ENCODE measurements around the gene MT1F.

DNA sequence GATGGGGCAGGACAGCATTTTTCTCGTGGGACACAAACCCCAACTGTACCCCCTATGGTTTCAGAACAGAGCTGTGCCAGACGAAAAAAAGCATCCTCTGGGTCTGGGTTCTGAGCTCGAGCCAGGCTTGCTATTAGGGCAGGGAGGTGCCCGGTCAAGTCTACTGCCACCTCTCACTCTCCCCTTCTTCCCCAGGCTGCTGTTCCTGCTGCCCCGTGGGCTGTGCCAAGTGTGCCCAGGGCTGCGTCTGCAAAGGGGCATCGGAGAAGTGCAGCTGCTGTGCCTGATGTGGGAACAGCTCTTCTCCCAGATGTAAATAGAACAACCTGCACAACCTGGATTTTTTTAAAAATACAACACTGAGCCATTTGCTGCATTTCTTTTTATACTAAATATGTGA lies 31.1 kb upstream of the MT1F start:
- TF ChIP-seq GATA3 (IDR thresholded peaks at IDR 0.05; ENCODE audit: low read depth, low read length) (no peak), GATA2 (IDR thresholded peaks at IDR 0.05; ENCODE audit: low read depth, low read length) (no peak)
